K562 (cell line): ENCODE measurements around the gene AIFM1. TPM values are rescaled to one million over a fixed set of nuclear protein-coding genes. Genes with fewer than 3 reads are reported as not detected.
A peak's percentile ranks its signal among the peaks of the same experiment; 100 is the strongest.

Experiments used
- CC2D1A ChIP-seq: fragments of 450-650 bp; IDR thresholded peaks from 2 replicates; pipeline ENCODE4 v1.6.1; 2017; ENCODE audit warnings: mild to moderate bottlenecking
- CHD1 ChIP-seq: fragments of 200-600 bp; sonication (generic); IDR thresholded peaks from one replicate; pipeline ENCODE4 v1.6.1; 2012; ENCODE audit warnings: mild to moderate bottlenecking, moderate library complexity, low read length, inconsistent platforms
- EP400 ChIP-seq: fragments of 450-650 bp; IDR thresholded peaks from 2 replicates; pipeline ENCODE4 v1.6.1; 2017; ENCODE audit warnings: antibody characterized with exemption, mild to moderate bottlenecking, moderate library complexity
- ESRRB ChIP-seq: fragments of 250-450 bp; sonication (Bioruptor Pico); IDR thresholded peaks from 2 replicates; pipeline ENCODE4 v1.5.0; 2020; ENCODE audit warnings: mild to moderate bottlenecking, moderate library complexity, borderline replicate concordance
- HNRNPL ChIP-seq: fragments of 200-400 bp; formaldehyde crosslinking; IDR thresholded peaks from 2 replicates; pipeline ENCODE4 v1.6.1; 2017; ENCODE audit warnings: low read depth, mild to moderate bottlenecking, low read length
- PHF8 ChIP-seq: fragments of 200-600 bp; sonication (generic); IDR thresholded peaks from 2 replicates; pipeline ENCODE4 v1.6.1; 2012; ENCODE audit warnings: mixed run types, mild to moderate bottlenecking, inconsistent platforms, low read length, moderate library complexity, borderline replicate concordance
- SREBF1 ChIP-seq: fragments of 150-350 bp; IDR thresholded peaks from 2 replicates; pipeline ENCODE4 v1.6.1; 2014; ENCODE audit warnings: antibody characterized with exemption, low read depth, low read length, borderline replicate concordance
- STAT5A ChIP-seq: IDR thresholded peaks from 2 replicates; pipeline ENCODE4 v1.6.1; 2012; ENCODE audit warnings: low read length, inconsistent platforms, borderline replicate concordance
- SUPT5H ChIP-seq: fragments of 450-650 bp; IDR thresholded peaks from 2 replicates; pipeline ENCODE4 v1.6.1; 2016
- TCF7L2 ChIP-seq: fragments of 150-350 bp; IDR thresholded peaks from 2 replicates; pipeline ENCODE4 v1.6.1; 2016; ENCODE audit warnings: low read depth, mild to moderate bottlenecking, low read length, moderate library complexity
- THRAP3 ChIP-seq: fragments of 450-650 bp; IDR thresholded peaks from 2 replicates; pipeline ENCODE4 v1.6.1; 2016; ENCODE audit warnings: mild to moderate bottlenecking, inconsistent platforms, borderline replicate concordance
- ZC3H4 ChIP-seq: sonication (generic); formaldehyde crosslinking; IDR thresholded peaks from 2 replicates; pipeline ENCODE4 v1.9.0; 2021; ENCODE audit warnings: missing genetic modification reagents, borderline replicate concordance
- ZFX ChIP-seq: sonication (generic); formaldehyde crosslinking; IDR thresholded peaks from 2 replicates; pipeline ENCODE4 v1.8.0; 2022; ENCODE audit warnings: mild to moderate bottlenecking, missing genetic modification reagents, moderate library complexity
- ZNF354B ChIP-seq: fragments of 250-450 bp; sonication (Bioruptor Pico); IDR thresholded peaks from 2 replicates; pipeline ENCODE4 v1.4.0; 2020
- ZNF583 ChIP-seq: fragments of 250-450 bp; sonication (Bioruptor Pico); IDR thresholded peaks from 2 replicates; pipeline ENCODE4 v1.4.0; 2020
- polyA plus RNA-seq, 8 experiments: library from polyadenylated mRNA; depleted of rRNA in 4 of 8; stranded (reverse) in 5 of 8; unstranded in 3 of 8; fragments of >200 nt; fragmentation: Nextera tagmentation in 2 of 8; fragmentation: Illumina TruSeq in 1 of 8; extraction: Ambion mirVana in 2 of 8; extraction: Trizol in 1 of 8; gene quantifications; 2 replicates each; pipeline versions ENCODE4 v1.2.1 to v1.2.3, GENCODE V29; 2011 to 2014; ENCODE audit warnings: inconsistent platforms in 1 of 8, missing spikeins in 1 of 8
- total RNA-seq, 7 experiments: library from RNA; depleted of rRNA in 6 of 7; stranded (reverse); fragments of >200 nt in 6 of 7; fragmentation: Illumina TruSeq in 2 of 7; extraction: Trizol in 2 of 7; gene quantifications; 2 replicates each; pipeline versions ENCODE4 v1.2.1 to v1.2.3, GENCODE V29; 2011 to 2021; ENCODE audit warnings: low replicate concordance in 1 of 7
- TF ChIP-seq, protein P1 (sequence below): fragments of 450-650 bp; IDR thresholded peaks from 2 replicates; pipeline ENCODE4 v1.6.1; 2018; ENCODE audit not compliant: partially characterized antibody
- TF ChIP-seq, protein P2 (sequence below): fragments of 450-650 bp; conservative IDR thresholded peaks from 2 replicates; pipeline ENCODE4 v1.6.1; 2016; ENCODE audit warnings: missing genetic modification characterization, low read depth, mild to moderate bottlenecking, control low read depth, missing compliant biosample characterization
- TF ChIP-seq, protein P3 (sequence below): sonication (generic); formaldehyde crosslinking; IDR thresholded peaks from 2 replicates; pipeline ENCODE4 v1.9.0; 2022; ENCODE audit warnings: mild to moderate bottlenecking, missing genetic modification reagents
- TF ChIP-seq, protein P4 (sequence below): sonication (generic); formaldehyde crosslinking; IDR thresholded peaks from 2 replicates; pipeline ENCODE4 v1.8.0; 2023; ENCODE audit warnings: mild to moderate bottlenecking, missing genetic modification reagents

AIFM1 gene
- total and polyA plus RNA-seq, 9 of the 15 experiments (the other 6 are each of a cell fraction or from before 2014, with no cell fraction given): 51.0 to 117 (median 91.2) TPM

DNA sequence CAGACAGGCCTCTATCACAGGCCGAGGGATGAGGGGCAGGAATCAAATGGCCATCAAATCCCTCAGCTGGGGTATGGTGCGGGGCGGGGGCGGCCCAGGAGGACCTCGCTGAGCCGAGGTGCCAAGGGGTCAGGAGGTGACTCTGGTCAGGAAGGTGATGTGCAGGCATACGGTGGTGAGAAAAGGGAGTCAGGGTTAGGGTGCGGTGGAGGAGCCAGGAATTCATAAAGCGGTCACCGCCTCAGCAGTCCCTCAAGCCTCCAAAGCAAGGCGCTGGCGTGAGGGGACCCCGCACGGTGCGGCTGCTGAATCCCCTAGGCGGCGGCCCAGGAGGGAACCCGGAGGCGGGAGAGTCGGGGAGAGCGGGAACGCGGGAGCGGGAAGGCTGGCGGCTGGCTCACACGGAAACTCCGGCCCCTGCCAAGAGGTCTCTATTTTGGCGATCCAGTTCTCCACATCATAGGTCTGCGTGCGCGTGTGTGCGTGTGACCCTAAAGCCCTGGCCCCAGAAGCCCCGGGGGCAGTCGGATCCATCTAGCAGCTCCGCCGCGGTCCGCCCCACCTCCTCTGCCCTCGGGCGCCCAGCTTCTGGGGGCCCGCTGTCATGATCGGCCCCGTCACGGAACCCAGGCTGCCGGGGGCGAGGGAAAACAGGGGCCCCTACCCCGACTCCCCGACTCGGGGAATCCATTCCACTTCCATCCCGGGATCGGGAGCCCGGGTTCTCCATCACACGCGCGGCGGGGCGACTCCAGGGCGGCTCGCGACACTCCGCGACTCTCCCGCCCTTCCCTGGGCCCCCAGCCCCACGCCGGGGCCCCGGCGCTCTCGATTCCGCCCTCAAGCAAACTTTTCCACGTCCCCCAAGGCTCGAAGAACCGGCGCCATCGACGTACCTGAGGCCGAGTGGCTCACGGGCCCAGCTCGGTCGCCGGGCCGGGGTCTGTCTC, 55.9 kb downstream of the AIFM1 start (continued):
- TF ChIP-seq TCF7L2 (no peak), ZC3H4 (0 out of 2 replicates have a peak, but pooled peaks have one; percentile 17), EP400 (no peak; the same call in 1 of the 2 replicates), SREBF1 (no peak), CHD1 (peak; percentile 9), THRAP3 (no peak), ZNF583 (no peak), PHF8 (peak; percentile 7; the same call in 1 of the 2 replicates), ZNF354B (no peak), SUPT5H (peak; percentile 26; the same call in 1 of the 2 replicates), ESRRB (CRISPR knock-in tag) (no peak), HNRNPL (no peak), CC2D1A (no peak), ZFX (CRISPR knock-in tag) (peak; percentile 63), STAT5A (no peak)
- TF ChIP-seq, protein P1, sequence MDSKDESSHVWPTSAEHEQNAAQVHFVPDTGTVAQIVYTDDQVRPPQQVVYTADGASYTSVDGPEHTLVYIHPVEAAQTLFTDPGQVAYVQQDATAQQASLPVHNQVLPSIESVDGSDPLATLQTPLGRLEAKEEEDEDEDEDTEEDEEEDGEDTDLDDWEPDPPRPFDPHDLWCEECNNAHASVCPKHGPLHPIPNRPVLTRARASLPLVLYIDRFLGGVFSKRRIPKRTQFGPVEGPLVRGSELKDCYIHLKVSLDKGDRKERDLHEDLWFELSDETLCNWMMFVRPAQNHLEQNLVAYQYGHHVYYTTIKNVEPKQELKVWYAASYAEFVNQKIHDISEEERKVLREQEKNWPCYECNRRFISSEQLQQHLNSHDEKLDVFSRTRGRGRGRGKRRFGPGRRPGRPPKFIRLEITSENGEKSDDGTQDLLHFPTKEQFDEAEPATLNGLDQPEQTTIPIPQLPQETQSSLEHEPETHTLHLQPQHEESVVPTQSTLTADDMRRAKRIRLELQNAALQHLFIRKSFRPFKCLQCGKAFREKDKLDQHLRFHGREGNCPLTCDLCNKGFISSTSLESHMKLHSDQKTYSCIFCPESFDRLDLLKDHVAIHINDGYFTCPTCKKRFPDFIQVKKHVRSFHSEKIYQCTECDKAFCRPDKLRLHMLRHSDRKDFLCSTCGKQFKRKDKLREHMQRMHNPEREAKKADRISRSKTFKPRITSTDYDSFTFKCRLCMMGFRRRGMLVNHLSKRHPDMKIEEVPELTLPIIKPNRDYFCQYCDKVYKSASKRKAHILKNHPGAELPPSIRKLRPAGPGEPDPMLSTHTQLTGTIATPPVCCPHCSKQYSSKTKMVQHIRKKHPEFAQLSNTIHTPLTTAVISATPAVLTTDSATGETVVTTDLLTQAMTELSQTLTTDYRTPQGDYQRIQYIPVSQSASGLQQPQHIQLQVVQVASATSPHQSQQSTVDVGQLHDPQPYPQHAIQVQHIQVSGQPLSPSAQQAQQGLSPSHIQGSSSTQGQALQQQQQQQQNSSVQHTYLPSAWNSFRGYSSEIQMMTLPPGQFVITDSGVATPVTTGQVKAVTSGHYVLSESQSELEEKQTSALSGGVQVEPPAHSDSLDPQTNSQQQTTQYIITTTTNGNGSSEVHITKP: no peak
- TF ChIP-seq, protein P2, sequence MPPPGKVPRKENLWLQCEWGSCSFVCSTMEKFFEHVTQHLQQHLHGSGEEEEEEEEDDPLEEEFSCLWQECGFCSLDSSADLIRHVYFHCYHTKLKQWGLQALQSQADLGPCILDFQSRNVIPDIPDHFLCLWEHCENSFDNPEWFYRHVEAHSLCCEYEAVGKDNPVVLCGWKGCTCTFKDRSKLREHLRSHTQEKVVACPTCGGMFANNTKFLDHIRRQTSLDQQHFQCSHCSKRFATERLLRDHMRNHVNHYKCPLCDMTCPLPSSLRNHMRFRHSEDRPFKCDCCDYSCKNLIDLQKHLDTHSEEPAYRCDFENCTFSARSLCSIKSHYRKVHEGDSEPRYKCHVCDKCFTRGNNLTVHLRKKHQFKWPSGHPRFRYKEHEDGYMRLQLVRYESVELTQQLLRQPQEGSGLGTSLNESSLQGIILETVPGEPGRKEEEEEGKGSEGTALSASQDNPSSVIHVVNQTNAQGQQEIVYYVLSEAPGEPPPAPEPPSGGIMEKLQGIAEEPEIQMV (tag): no peak
- TF ChIP-seq, protein P3, sequence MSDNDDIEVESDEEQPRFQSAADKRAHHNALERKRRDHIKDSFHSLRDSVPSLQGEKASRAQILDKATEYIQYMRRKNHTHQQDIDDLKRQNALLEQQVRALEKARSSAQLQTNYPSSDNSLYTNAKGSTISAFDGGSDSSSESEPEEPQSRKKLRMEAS (CRISPR knock-in tag): peak; percentile 21; the same call in 1 of the 2 replicates
- TF ChIP-seq, protein P4, sequence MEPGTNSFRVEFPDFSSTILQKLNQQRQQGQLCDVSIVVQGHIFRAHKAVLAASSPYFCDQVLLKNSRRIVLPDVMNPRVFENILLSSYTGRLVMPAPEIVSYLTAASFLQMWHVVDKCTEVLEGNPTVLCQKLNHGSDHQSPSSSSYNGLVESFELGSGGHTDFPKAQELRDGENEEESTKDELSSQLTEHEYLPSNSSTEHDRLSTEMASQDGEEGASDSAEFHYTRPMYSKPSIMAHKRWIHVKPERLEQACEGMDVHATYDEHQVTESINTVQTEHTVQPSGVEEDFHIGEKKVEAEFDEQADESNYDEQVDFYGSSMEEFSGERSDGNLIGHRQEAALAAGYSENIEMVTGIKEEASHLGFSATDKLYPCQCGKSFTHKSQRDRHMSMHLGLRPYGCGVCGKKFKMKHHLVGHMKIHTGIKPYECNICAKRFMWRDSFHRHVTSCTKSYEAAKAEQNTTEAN (CRISPR knock-in tag): no peak
